ENCODE data around the gene PPP1R26.

PPP1R26 gene

DNA sequence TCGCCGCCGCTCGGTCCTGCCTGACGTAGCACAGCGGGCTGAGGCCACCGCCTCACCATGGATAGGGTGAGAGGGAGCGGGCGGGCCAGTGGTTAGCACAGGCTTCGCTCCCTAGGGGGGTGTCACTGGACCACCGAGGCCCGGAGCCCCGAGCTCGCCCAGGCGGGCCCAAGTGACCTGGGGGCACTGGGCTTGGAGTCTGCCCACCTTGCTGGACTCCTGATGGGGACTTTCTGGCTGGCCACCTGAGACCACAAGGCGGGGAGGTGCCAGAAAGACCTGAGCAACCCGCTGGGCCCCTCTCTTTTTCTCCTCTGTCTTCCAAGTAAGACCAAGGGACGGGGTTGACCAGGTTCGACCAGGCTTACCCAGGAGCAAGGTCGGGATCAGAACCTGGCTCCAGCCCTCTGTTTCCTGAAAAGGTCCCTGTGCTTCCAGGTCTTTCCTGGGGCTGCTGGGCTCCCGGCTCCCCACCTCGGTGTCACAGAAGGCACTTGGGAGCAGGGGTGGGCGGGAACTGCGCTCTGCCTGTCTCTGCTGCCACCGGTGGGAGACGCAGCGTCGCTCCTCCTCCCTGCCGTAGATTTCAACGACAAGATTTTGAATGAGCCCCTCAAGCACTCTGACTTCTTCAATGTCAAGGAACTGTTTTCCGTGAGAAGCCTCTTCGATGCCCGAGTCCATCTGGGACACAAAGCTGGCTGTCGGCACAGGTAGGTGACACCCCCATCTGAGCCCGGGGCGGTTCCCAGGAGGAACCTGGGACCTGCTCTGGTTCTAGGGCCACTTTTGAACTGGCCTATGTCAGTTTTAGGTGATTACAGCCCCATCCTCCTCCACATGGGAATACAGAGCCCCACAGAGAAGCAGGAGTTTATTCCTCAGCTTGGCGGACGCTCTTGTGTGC lies 21.9 kb downstream of the PPP1R26 start:
- TF ChIP-seq, protein P1, sequence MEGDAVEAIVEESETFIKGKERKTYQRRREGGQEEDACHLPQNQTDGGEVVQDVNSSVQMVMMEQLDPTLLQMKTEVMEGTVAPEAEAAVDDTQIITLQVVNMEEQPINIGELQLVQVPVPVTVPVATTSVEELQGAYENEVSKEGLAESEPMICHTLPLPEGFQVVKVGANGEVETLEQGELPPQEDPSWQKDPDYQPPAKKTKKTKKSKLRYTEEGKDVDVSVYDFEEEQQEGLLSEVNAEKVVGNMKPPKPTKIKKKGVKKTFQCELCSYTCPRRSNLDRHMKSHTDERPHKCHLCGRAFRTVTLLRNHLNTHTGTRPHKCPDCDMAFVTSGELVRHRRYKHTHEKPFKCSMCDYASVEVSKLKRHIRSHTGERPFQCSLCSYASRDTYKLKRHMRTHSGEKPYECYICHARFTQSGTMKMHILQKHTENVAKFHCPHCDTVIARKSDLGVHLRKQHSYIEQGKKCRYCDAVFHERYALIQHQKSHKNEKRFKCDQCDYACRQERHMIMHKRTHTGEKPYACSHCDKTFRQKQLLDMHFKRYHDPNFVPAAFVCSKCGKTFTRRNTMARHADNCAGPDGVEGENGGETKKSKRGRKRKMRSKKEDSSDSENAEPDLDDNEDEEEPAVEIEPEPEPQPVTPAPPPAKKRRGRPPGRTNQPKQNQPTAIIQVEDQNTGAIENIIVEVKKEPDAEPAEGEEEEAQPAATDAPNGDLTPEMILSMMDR (IDR thresholded peaks at IDR 0.05): no peak
- Histone ChIP-seq H3K27me3 (no peaks in the 10 kb centered on the region), H3K9me3 (no peaks in the 10 kb centered on the region), H3K27ac (peak overlapping the region; percentile 76 to 81), H3K36me3 (peaks cover 13 to 40% (median 32%) of the 10 kb centered on the region in 3 donors), H3K4me1 (peaks cover 3 to 35% (median 20%) of the 10 kb centered on the region in 4 donors), H3K4me3 (peak overlapping the region; percentile 76 to 92)
- peak; percentile 36 to 68 for DNase-seq
- intact Hi-C loops (cut with DNase I; ENCODE audit: low total_unique reads): no loop called here

DNA sequence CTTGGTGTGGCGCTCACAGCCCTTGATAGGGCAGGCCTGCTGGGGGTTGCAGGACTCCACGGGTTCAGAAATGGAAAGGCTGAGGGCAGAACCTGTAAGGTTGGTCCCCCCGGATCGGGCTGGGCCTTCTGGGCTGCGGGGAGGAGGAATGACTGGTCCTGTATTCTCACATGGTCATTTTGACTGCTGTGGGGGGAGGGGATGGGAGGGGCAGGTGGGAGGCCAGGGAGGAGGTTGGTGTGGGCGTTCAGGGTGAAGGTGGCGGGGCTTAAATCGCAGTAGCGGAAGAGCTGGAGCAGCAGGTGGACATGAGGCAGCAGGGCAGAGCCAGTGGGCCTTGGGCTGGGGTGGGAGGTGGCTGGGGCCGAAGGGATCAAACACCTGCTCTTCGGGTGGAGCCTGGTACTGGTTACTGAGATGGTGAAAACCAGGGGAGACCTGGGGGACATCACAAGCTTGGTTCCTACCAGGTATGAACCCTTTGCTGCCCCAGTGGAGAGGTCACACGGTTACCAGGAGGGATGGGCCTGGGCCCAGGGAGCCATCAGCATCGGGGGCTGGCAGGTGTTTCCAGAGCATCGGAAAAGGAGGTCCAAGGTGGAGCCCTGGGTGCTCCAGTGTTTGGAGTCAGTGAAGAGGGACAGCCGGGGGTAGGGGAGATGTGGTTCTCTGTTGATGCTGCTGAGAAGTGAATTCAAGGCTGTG lies 22.7 kb downstream of the PPP1R26 start:
- peak in 1 of 2 donors; percentile 61 for DNase-seq
- Histone ChIP-seq H3K27ac (no peak overlapping the region), H3K36me3 (peaks cover 13 to 40% (median 32%) of the 10 kb centered on the region in 3 donors), H3K4me1 (peaks cover 3 to 35% (median 20%) of the 10 kb centered on the region in 4 donors), H3K9me3 (no peaks in the 10 kb centered on the region), H3K27me3 (no peaks in the 10 kb centered on the region), H3K4me3 (peak overlapping the region in 1 of 2 donors; percentile 92)
- TF ChIP-seq, protein P1 (IDR thresholded peaks at IDR 0.05): no peak
- intact Hi-C loops (cut with DNase I; ENCODE audit: low total_unique reads): no loop called here

DNA sequence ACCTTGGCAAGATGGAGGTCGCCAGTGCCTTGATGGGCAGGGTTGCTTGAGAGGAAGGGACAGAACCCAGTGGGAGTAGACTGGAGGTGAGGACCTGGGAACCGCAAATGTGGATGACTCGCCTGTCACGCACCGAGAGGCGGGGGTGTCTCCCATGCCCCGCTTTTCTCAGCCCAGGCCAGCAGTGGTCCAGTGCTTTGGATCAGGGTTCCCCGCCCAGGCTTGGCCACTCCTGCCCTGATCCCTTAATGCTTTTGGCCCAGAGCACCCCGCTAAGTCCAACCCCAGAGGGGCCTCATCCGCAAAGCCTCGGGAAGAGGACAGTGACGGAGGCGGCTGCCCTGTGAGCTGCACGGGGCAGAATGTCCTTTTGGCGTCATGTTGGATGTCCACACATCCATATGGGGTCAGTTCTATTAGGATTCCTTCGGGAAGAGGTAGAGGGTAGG lies 23.3 kb downstream of the PPP1R26 start:
- Histone ChIP-seq H3K27ac (no peak overlapping the region), H3K4me1 (peaks cover 3 to 35% (median 20%) of the 10 kb centered on the region in 4 donors), H3K27me3 (no peaks in the 10 kb centered on the region), H3K36me3 (peaks cover 13 to 40% (median 32%) of the 10 kb centered on the region in 3 donors), H3K4me3 (no peak overlapping the region), H3K9me3 (no peaks in the 10 kb centered on the region)
- intact Hi-C loops (cut with DNase I; ENCODE audit: low total_unique reads): no loop called here
- peak in 1 of 2 donors; percentile 58 for DNase-seq
- TF ChIP-seq, protein P1 (IDR thresholded peaks at IDR 0.05): no peak

DNA sequence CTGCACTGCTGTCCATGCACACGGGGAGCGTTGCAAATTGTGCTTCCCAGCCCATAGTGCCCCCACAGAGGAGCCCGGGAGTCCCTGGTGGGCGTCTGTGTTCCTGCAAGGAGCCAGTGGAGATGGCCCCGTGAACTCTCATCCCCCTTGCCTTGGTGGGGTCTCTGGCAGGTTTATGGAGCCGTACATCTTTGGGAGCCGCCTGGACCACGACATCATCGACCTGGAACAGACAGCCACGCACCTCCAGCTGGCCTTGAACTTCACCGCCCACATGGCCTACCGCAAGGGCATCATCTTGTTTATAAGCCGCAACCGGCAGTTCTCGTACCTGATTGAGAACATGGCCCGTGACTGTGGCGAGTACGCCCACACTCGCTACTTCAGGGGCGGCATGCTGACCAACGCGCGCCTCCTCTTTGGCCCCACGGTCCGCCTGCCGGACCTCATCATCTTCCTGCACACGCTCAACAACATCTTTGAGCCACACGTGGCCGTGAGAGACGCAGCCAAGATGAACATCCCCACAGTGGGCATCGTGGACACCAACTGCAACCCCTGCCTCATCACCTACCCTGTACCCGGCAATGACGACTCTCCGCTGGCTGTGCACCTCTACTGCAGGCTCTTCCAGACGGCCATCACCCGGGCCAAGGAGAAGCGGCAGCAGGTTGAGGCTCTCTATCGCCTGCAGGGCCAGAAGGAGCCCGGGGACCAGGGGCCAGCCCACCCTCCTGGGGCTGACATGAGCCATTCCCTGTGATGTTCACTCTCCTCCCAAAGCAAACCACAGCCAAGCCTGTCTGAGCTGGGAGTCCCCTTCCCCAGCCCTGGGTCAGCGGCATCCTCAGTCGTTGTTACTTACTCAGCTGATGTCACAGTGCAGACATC lies 24.0 kb downstream of the PPP1R26 start:
- intact Hi-C loops (cut with DNase I; ENCODE audit: low total_unique reads): no loop called here
- H3K36me3 ChIP-seq: peaks cover 13 to 40% (median 32%) of the 10 kb centered on the region in 3 donors
- DNase-seq: peak in 1 of 2 donors; percentile 57

More for the DNA sequence above, 24.0 kb downstream of the PPP1R26 start:
- Histone ChIP-seq H3K27me3 (no peaks in the 10 kb centered on the region), H3K9me3 (peaks cover 0 to 6% (median under 1%) of the 10 kb centered on the region in 3 donors), H3K4me1 (peaks cover 3 to 35% (median 20%) of the 10 kb centered on the region in 4 donors), H3K4me3 (no peak overlapping the region), H3K27ac (no peak overlapping the region)
- TF ChIP-seq, protein P1 (IDR thresholded peaks at IDR 0.05): no peak
